Suprapubic skin (tissue), 4 donors: ENCODE measurements around the gene TMC7.
"Not testable (repeated sequence)": the region's sequence is repeated elsewhere in the genome, so short reads cannot be mapped to it uniquely, and the experiment has no call there.

Experiments used
- EP300 ChIP-seq: sonication (generic); formaldehyde crosslinking; IDR thresholded peaks from one replicate; pipeline ENCODE4 v1.6.1; 2017; ENCODE audit warnings: antibody characterized with exemption
- POLR2A ChIP-seq, 2 donors: fragments of 450-650 bp; IDR thresholded peaks; one replicate each; pipeline ENCODE4 v1.6.1; 2017; ENCODE audit warnings: antibody characterized with exemption in 2 of 2, mild to moderate bottlenecking in 2 of 2, moderate library complexity in 2 of 2
- POLR2AphosphoS5 ChIP-seq, 3 donors: sonication (generic); formaldehyde crosslinking; IDR thresholded peaks; one replicate each; pipeline ENCODE4 v1.6.1; 2017; ENCODE audit warnings: antibody characterized with exemption in 3 of 3
- TF ChIP-seq, protein P1 (sequence below), 2 donors: fragments of 200-600 bp in 1 of 2; fragments of 450-650 bp in 1 of 2; sonication (generic) in 1 of 2; IDR thresholded peaks; one replicate each; pipeline ENCODE4 v1.5.1; 2016 to 2019; ENCODE audit warnings: antibody characterized with exemption in 2 of 2, mild to moderate bottlenecking in 1 of 2, moderate library complexity in 1 of 2

DNA sequence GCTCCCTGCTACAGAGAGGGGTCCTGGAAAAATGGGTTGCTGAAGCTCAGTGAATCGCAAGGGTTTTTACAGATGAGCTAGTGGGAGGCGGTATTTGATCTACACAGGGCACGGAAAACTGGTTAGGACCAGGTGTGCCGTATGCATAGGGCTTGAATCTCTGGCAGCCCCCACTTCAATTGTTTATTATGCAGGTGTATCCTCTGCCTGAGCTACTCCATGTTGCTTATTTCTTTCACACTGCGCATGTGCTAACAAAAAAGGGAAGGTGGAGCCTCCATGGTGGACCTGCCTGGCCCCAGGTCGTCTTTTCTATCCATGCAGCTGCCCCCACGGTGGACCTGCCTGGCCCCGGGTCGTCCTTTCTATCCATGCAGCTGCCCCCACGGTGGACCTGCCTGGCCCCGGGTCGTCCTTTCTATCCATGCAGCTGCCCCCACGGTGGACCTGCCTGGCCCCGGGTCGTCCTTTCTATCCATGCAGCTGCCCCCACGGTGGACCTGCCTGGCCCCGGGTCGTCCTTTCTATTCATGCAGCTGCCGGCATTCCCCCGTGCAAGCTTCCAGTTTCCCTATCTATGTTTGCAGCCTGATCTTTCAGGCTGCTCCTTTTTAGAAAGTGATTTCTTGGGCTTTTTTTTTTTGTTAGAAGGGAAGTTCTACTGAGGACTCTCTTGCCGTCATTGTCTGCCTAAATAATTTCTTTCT lies 27.7 kb upstream of the TMC7 start:
- TF ChIP-seq, protein P1, sequence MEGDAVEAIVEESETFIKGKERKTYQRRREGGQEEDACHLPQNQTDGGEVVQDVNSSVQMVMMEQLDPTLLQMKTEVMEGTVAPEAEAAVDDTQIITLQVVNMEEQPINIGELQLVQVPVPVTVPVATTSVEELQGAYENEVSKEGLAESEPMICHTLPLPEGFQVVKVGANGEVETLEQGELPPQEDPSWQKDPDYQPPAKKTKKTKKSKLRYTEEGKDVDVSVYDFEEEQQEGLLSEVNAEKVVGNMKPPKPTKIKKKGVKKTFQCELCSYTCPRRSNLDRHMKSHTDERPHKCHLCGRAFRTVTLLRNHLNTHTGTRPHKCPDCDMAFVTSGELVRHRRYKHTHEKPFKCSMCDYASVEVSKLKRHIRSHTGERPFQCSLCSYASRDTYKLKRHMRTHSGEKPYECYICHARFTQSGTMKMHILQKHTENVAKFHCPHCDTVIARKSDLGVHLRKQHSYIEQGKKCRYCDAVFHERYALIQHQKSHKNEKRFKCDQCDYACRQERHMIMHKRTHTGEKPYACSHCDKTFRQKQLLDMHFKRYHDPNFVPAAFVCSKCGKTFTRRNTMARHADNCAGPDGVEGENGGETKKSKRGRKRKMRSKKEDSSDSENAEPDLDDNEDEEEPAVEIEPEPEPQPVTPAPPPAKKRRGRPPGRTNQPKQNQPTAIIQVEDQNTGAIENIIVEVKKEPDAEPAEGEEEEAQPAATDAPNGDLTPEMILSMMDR (IDR thresholded peaks at IDR 0.05): not testable (repeated sequence)
- TF ChIP-seq POLR2A (IDR thresholded peaks at IDR 0.05); EP300; POLR2AphosphoS5 (IDR thresholded peaks at IDR 0.05): not testable (repeated sequence)
